HepG2 (cell line): ENCODE results near the gene STOML2. TPM values are rescaled to one million over a fixed set of nuclear protein-coding genes. Genes with fewer than 3 reads are reported as not detected.

Source experiments
- CEBPB ChIP-seq: IDR thresholded peaks from 2 replicates; pipeline ENCODE4 v1.6.1; 2011; ENCODE audit warnings: low read depth, low read length, improper control_type of control experiment, borderline replicate concordance
- DZIP1 ChIP-seq: sonication (generic); formaldehyde crosslinking; IDR thresholded peaks from 2 replicates; pipeline ENCODE4 v1.5.0; 2020; ENCODE audit warnings: mild to moderate bottlenecking, missing genetic modification reagents
- ELF3 ChIP-seq: IDR thresholded peaks from 2 replicates; pipeline ENCODE4 v1.6.1; 2016; ENCODE audit warnings: missing genetic modification reagents, missing compliant biosample characterization
- FLYWCH1 ChIP-seq: sonication (generic); formaldehyde crosslinking; IDR thresholded peaks from 2 replicates; pipeline ENCODE4 v1.8.1; 2023; ENCODE audit warnings: mild to moderate bottlenecking, missing genetic modification reagents
- FUBP1 ChIP-seq: sonication (generic); formaldehyde crosslinking; IDR thresholded peaks from 2 replicates; pipeline ENCODE4 v1.5.1; 2020; ENCODE audit warnings: missing genetic modification reagents, mild to moderate bottlenecking, borderline replicate concordance
- GLMP ChIP-seq: sonication (generic); formaldehyde crosslinking; IDR thresholded peaks from 2 replicates; pipeline ENCODE4 v1.9.0; 2021; ENCODE audit warnings: missing genetic modification reagents, mild to moderate bottlenecking, borderline replicate concordance
- HMGXB4 ChIP-seq, 2 experiments: sonication (generic) in 1 of 2; formaldehyde crosslinking in 1 of 2; IDR thresholded peaks; 2 replicates each; pipeline versions ENCODE4 v1.4.0 to v1.6.1; 2018 to 2020; ENCODE audit warnings: missing genetic modification reagents in 2 of 2, borderline replicate concordance in 1 of 2, low read depth in 1 of 2, mild to moderate bottlenecking in 1 of 2, missing biosample characterization in 1 of 2
- IRF1 ChIP-seq: sonication (generic); formaldehyde crosslinking; IDR thresholded peaks from 2 replicates; pipeline ENCODE4 v1.4.0; 2020; ENCODE audit warnings: low read depth, mild to moderate bottlenecking, missing genetic modification reagents
- NFKB2 ChIP-seq: sonication (generic); formaldehyde crosslinking; IDR thresholded peaks from 2 replicates; pipeline ENCODE4 v1.4.0; 2020; ENCODE audit warnings: missing genetic modification reagents, borderline replicate concordance
- NFYB ChIP-seq: sonication (generic); formaldehyde crosslinking; IDR thresholded peaks from 2 replicates; pipeline ENCODE4 v1.4.0; 2020; ENCODE audit warnings: missing genetic modification reagents
- NR1H2 ChIP-seq: sonication (generic); formaldehyde crosslinking; IDR thresholded peaks from 2 replicates; pipeline ENCODE4 v1.8.1; 2022; ENCODE audit warnings: low read depth, missing genetic modification reagents, borderline replicate concordance
- NR2C2 ChIP-seq: sonication (generic); formaldehyde crosslinking; IDR thresholded peaks from 2 replicates; pipeline ENCODE4 v1.4.0; 2020; ENCODE audit warnings: missing genetic modification reagents, mild to moderate bottlenecking, moderate library complexity, borderline replicate concordance
- POLR2A ChIP-seq, 2 experiments: IDR thresholded peaks; 2 replicates each; pipeline ENCODE4 v1.6.1; 2011; ENCODE audit warnings: low read depth in 2 of 2, low read length in 2 of 2, mild to moderate bottlenecking in 1 of 2, moderate library complexity in 1 of 2; ENCODE audit not compliant: insufficient read depth in 1 of 2
- SP4 ChIP-seq: sonication (generic); formaldehyde crosslinking; IDR thresholded peaks from 2 replicates; pipeline ENCODE4 v1.8.1; 2023; ENCODE audit warnings: mild to moderate bottlenecking, missing genetic modification reagents
- SP5 ChIP-seq: IDR thresholded peaks from 2 replicates; pipeline ENCODE4 v1.6.1; 2016; ENCODE audit warnings: low read depth, borderline replicate concordance
- XRCC5 ChIP-seq: fragments of 200-400 bp; formaldehyde crosslinking; optimal IDR thresholded peaks from 2 replicates; pipeline ENCODE3; 2017; ENCODE audit warnings: mild to moderate bottlenecking, low read length
- ZKSCAN8 ChIP-seq: IDR thresholded peaks from 2 replicates; pipeline ENCODE4 v1.6.1; 2016; ENCODE audit warnings: borderline replicate concordance, missing genetic modification reagents, missing compliant biosample characterization
- ZMYM4 ChIP-seq: sonication (generic); formaldehyde crosslinking; IDR thresholded peaks from 2 replicates; pipeline ENCODE4 v1.8.1; 2023; ENCODE audit warnings: mild to moderate bottlenecking, missing genetic modification reagents
- ZNF75D ChIP-seq: sonication (generic); formaldehyde crosslinking; IDR thresholded peaks from 2 replicates; pipeline ENCODE4 v1.8.1; 2023; ENCODE audit warnings: missing genetic modification reagents, mild to moderate bottlenecking, borderline replicate concordance
- ZNF777 ChIP-seq: sonication (generic); formaldehyde crosslinking; IDR thresholded peaks from 2 replicates; pipeline ENCODE4 v1.4.0; 2020; ENCODE audit warnings: missing genetic modification reagents
- polyA plus RNA-seq, 8 experiments: library from polyadenylated mRNA; depleted of rRNA in 3 of 8; stranded (reverse) in 7 of 8; unstranded in 1 of 8; fragments of >200 nt; fragmentation: Illumina TruSeq in 4 of 8; extraction: Trizol in 4 of 8; gene quantifications; 2 replicates each; pipeline versions ENCODE4 v1.2.1 to v1.2.3, GENCODE V29; 2011 to 2016; ENCODE audit warnings: low read depth in 4 of 8, missing spikeins in 1 of 8, mixed read lengths in 1 of 8; ENCODE audit not compliant: insufficient read depth in 1 of 8
- total RNA-seq, 5 experiments: library from RNA; depleted of rRNA; stranded (reverse); fragments of >200 nt; fragmentation: Illumina TruSeq; extraction: Trizol; gene quantifications; 2 replicates each; pipeline ENCODE4 v1.2.3, GENCODE V29; 2016; ENCODE audit warnings: low read depth in 1 of 5

The STOML2 gene
- total and polyA plus RNA-seq, 2 of the 13 experiments (the other 11 are each of a cell fraction or from before 2014, with no cell fraction given) = 245 to 250 TPM

- TF ChIP-seq HMGXB4 (CRISPR knock-in tag; IDR thresholded peaks at IDR 0.05; ENCODE audit: borderline replicate concordance in 1 of 2, low read depth in 1 of 2) (0 out of 4 replicates have a peak, but pooled peaks of 1 of the 2 experiments have one; percentile 17), NFKB2 (CRISPR knock-in tag) (no peak), NR2C2 (CRISPR knock-in tag) (peak; percentile 63), IRF1 (CRISPR knock-in tag) (no peak), ZNF75D (CRISPR knock-in tag) (no peak), CEBPB (peak; percentile 52; the same call in 1 of the 2 replicates), DZIP1 (CRISPR knock-in tag) (no peak), FLYWCH1 (CRISPR knock-in tag) (no peak), SP4 (peak; percentile 95), NR1H2 (CRISPR knock-in tag) (no peak), POLR2A (IDR thresholded peaks at IDR 0.05; ENCODE audit: insufficient read depth in 1 of 2, low read depth in 2 of 2, low read length in 2 of 2) (0 out of 4 replicates have a peak, but pooled peaks of 1 of the 2 experiments have one; percentile 24), ZNF777 (CRISPR knock-in tag) (peak; percentile 59; the same call in 1 of the 2 replicates), ZMYM4 (CRISPR knock-in tag) (peak; percentile 28; the same call in 1 of the 2 replicates), ZKSCAN8 (no peak), NFYB (CRISPR knock-in tag) (peak; percentile 74), GLMP (CRISPR knock-in tag) (no peak), FUBP1 (CRISPR knock-in tag) (no peak), SP5 (CRISPR knock-in tag) (peak; percentile 73; the same call in 1 of the 2 replicates), XRCC5 (peak; percentile 86), ELF3 (no peak)
Measured at GRCh38 chr9:35111001-35111933, 8.3 kb upstream of the STOML2 start (continued).
